Hippocampal formation (tissue), 2 donors: ENCODE results near the gene THADA.
A peak's percentile ranks its signal among the peaks of the same experiment; 100 is the strongest.

Experiments used
- DNase-seq, 2 donors: peaks; one replicate each; lab custom pipeline; 2025; lab: John Stamatoyannopoulos, UW

THADA gene

DNA sequence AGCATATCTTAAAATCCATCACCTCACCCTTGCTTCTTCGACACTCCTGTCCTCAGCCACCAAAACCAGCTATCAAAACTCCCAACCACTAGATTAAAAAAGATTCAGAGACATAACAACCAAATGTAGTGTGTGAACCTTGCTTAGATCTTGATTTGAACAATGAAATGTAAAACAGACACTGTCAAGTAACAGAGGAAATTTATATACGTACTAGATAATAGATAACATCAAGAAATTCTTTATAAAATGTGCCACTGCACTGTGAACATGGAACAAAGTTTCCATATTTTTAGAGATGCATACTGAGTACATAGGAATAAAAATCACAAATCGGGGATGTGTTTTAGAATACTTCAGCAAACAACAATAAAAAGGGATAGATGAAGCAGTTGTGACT is 86.0 kb downstream of the THADA start:
- DNase-seq: no peak

DNA sequence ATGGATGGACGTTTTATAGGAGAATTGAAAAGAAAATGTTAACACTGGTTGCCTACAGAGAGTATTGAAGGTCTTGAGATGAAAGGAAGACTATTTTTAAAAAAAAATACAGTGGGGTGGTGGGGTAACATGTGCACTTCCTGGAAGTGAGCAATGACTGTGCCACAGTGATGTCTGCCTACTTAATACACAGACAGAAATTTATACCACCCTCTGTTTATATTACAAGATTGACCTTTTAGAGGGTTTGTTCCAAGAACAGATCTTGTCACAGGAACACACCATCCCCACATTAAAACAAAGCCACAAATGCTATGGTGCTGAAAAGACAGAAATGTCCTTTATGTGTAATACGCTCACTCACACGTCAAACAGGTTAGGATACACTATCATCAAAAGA is 87.6 kb downstream of the THADA start:
- no peak for DNase-seq

DNA sequence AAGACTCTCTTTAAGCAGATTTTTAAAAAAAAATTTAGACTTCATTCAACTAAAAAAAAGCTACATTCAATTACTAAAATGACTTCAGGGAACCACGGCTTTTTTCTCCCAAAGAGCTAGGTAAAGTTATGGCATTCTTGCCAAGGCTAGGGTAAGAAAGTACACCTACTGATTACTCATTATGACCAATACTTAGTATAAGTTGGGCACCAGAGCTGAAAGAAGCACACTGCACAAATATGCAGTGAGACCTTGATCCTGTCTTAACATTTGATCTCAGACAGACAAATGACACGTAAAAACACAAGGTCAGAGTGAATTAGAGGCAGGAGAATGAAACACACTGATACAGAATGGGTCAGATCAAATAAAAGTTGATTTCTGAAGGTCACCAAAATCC is 88.7 kb downstream of the THADA start:
- DNase-seq: no peak

DNA sequence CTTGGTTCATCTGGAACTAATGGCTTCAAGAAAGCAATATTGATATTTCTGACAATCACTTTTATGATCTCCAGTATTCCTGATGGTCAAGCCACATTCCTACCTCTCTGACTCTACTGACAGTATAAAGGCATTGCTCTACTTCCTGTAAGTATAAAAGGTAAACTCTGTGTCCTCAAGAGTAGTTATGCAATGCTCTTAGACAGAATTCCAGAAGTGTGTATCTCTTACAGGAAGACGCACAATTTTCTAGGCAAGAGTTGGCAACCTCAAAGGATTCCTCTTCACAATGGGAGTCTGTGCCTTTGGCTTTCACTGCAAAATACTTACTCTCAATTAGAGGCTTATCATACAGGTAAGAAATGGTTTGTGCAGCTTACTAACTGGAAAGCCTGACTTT is 100.1 kb downstream of the THADA start:
- DNase-seq: no peak

DNA sequence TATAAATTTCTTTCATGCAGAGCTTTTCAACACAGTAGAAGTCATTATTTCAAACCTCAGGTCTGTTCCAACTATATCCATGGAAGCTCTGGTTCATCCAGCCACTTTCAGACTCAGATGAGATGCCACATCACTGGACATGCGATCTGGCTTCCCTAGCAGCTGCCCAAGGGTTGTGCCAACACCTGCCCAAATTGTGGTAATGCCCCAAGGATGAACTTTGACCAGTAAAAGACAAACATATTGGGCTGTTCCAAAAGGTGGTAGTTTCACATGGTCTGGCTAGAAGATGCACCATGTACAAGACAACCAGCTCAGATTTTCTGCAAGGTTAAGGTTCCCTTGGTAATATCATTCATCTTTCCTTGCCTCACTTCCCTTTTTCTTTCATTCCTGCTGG is 101.9 kb downstream of the THADA start:
- DNase-seq: no peak

DNA sequence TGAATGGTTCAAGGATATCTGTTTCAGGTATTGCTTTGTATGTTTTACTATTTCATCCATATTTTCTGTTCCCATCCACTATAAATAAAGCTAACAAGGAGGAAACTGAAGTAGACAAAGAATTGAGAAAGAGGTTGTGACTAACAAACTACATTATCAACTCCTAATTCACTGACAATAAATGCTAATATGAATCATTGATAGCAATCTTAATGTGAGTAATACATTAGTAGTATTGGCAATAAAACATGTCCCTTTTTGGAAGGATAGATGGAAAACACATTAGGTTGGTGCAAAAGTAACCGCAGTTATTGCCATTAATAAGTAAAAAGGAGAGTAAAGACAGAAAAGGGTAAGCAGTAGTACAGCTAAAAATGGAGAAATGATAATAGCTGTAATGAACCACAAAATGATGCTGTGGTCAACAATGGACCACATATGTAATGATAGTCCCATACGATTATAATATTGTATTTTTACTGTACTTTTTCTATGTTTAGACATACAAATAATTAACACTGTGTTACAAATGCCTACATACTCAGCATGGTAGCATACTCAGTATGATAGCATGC is 104.7 kb downstream of the THADA start:
- DNase-seq: no peak

DNA sequence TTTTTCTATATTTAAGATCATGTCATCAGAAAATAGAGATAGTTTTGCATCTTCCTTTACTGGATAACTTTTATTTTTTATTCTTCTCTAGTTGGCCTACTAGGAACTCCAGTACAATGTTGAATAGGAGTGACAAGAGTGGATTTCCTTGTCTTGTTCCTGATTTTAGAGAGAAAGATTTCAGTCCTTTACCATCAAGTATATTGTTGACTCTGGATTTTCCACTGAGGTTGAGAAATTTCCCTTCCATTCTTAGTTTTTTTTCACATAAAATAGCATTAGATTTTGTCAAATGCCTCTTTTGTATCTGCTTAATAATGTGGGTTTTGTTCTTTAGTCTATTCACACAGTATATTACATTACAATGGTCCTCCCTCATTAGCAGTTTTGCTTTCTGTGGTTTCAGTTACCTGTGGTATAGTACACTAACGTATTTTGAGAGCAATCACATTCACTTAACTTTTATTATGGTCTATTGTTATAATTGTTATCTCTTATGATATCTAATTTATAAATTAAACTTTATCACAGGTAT is 105.5 kb downstream of the THADA start:
- no peak for DNase-seq

DNA sequence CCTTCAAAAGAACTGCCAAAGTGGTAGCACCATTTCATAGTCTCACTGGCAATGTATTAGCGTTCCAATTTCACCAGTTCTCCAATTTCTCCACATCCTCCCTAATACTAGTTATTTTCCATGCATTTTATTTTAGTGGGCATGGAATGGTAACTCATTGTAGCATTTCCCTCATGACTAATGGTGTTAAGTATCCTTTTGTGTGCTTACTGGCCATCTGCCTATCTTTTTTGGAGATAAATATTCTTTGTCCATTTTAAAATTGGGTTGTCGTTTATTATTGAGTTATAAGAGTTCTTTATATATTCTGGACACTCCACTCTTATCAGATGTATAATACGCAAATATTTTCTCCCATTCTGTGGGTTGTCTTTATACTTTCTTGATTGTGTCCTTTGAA is 107.1 kb downstream of the THADA start:
- DNase-seq: no peak

DNA sequence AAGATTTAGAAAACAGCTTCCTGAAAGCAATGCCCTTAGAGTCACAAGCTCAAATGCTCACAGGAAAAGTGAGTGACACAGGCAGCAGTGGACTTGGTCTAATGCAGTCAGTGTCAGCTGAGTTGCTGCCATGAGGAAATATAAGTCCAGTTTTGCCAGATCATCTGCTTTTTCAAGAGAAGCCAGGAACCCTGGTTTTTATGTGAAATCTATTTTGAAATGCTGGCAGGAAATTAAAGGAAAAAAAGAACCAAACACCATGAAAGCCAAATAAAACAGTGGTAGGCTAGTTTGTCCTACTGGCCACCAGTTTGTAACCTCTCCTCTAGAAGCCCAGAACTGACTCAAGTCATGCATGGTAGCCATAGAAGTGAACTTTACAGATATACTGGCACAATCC is 109.2 kb downstream of the THADA start:
- no peak for DNase-seq

DNA sequence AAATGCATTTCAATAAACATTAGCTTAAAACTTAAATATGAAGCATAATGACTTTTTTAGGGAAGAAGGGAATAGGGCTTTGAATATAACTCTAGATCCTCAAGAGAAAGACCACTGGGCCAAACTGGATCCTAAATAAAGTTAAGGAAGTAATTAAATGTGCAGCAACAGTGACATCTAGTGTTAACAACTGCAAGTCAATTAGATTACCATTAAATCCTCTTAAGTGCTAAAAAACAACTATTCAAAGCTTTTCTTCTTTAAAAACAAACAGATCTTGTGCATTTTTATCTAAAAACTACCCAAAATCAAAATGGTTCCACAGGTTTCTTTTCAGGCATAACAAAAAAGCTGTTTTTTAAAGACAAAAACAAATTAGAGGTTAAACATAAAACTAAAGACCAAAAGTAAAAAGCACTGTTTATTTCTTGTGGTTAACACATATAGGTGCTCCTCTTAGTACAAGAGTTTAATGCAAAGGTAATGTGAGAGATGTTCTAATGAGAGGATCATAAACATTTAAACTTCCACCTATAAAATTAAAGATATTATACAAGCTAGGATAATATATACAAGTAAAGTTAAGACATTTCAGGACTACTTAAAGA is 111.4 kb downstream of the THADA start:
- peak in 1 of 2 donors; percentile 73 for DNase-seq

DNA sequence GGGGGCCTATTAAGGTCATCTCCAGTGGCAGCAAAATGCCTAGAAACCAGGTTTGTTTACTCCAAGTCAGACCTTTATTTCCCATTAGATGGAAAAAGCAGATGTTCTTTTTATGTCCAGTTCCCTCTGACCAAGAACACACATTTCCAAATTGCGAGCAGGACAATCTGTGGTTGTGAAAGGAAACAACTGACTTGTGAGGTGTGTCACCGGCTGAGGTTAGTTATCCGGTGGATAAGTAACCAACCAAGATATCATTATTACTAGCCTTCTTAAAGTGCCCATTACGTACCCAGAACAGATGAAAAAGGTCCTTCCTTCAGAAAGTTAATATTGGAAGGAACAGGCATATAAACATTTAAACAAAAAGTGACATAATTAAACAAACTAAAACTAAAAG is 112.9 kb downstream of the THADA start:
- no peak for DNase-seq

DNA sequence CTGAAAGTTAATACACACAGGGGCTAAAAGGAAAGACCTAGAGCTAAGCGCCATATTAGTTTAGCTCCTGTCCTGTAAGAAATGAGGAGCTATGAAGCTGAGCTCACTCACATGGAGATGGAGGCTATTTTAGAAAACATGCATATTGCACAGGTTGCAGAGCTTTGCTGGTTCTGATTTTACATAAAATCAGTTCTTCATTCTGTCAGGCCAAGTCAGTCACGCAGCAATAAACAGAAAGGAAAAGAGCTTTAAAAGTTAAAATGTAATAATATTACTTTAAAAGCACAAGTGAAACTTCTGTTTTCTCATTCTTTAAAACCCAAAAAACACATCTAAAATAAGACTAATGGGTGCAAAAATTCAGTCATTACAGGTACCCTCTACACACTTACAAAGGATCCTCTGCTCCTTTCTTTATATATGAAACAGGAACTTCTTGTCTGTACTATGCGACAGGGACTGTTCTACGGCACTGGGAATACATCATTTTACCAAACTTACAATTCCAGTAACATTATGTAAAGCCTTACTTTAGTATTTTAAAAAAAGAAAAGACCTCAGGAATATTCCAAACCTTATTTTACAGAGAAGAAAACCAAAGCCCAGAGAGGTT is 113.8 kb downstream of the THADA start:
- DNase-seq: no peak

DNA sequence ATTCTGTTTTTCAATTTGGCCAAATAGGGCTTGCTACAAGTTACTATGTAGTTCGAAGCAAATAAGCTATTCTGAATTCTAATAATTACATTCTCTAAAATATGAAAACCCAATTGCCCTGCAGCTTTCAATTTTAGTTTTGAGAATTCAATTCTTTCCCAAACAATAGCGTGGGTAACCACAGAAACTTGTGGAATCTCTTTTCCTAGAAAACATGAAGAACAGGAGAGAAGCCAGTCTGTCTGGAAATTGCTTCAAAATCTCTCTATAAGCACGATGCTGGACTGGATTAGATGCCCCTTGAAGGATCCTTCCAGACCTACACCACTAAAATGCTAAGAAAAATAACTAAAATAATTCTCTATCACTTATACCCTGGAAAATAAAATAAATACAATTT is 115.0 kb downstream of the THADA start:
- DNase-seq: no peak

DNA sequence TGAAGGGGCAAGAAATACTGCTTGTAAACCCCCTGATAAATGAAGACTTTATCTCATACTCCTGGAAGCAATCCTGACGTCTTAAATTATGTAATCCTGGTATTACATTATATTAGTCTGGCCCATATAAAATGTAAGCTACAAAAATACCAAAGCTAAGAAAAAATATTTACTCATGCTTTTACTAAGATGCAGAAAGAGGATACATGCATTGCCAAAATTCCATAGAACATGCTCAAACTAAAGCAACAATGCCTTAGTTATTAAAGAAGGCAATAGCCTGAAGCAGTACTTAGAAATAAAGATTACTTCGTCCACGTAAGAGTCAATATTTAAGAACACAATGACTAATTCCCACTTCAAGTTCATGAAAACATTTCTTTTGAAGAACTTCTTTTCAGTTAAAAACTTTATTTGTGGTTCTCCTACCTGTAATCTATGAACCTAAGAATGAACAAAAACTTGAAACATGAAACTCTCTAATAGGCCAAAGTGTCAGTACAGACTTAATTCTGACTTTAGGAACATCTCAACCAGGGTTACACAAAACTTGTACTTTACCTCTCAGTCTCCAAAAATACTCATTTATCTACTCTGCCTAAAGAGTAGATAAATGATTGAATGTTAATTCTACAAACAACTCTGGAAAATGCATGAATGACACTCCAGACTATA is 117.3 kb downstream of the THADA start:
- DNase-seq: no peak

DNA sequence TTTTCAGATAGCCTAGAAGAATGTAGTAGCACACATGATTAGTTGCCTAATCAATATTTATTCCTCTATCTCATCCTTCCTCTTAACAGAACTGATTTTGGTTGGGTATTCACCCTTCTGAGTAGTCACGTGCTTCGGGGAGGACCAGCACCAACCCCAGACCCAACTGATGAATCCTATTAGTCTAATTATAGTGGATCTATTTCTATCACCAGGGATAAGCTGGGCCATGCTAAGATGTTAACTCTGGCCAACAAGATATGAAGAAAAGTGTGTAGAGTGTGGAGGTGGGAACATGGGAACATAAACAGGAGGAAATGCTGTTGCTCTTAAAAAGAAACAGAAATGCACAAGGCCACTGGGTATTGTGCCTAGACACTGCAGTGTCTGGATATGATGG is 119.9 kb downstream of the THADA start:
- no peak for DNase-seq

DNA sequence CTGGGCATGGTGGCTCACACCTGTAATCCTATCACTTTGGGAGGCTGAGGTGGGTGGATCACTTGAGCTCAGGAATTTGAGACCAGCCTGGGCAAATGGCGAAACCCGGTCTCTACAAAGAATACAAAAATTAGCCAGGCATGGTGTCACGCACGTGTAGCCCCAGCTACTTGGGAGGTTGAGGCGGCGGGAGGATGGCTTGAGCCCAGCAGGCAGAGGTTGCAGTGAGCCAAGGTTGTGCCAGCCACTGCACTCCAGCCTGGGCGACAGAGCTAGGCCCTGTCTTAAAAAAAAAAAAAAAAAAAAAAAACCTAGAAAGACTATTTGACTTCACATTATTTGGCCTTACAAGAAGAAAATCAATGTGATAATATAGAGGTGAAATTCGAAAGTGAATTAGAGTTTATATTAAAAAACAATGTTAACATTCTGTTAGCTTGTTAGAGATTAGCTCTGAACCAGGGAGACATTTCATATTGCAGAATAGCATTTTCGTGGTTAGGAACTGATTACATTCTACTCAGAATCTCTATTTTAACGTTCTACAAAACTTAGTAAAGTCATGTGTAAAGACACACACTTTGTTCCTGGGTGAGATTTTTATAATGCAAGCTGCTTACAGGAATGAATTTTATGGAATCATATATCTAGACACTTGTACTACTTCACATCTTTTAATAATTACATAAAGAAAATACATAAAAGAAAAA is 120.5 kb downstream of the THADA start:
- DNase-seq: no peak

DNA sequence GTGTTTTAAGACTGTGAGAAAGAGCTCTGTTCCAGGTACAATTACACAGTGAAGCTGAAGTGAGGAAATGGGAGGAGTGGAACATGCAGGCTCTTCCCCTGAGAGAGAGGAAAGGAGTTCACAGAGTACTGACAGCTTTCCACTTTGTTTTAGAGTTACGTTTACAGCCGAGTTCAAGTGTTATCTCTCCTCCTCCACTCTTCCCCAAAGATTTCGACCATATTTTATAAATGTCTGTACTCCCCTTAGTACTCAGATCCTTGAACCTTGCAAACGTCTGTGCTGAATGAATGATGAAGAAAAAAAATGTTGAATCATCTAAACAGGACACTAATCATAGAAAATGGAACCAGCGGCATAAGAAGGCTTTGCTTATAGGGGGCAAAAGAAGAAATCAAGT is 121.6 kb downstream of the THADA start:
- DNase-seq: no peak

DNA sequence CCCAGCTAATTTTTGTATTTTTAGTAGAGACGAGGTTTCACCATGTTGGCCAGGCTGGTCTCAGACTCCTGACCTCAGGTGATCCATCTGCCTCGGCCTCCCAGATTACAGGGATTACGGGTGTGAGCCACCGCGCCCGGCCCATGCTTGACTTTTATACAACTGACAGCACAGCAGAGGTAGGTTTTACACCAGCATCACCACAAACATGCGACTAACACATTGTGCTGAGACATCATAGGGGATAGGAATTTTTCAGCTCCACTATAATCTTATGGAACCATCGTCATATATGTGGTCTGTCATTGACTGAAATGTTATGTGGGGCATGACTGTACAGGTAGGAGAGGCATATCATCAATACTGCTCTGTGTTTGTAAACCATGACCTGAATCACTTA is 122.1 kb downstream of the THADA start:
- no peak for DNase-seq

DNA sequence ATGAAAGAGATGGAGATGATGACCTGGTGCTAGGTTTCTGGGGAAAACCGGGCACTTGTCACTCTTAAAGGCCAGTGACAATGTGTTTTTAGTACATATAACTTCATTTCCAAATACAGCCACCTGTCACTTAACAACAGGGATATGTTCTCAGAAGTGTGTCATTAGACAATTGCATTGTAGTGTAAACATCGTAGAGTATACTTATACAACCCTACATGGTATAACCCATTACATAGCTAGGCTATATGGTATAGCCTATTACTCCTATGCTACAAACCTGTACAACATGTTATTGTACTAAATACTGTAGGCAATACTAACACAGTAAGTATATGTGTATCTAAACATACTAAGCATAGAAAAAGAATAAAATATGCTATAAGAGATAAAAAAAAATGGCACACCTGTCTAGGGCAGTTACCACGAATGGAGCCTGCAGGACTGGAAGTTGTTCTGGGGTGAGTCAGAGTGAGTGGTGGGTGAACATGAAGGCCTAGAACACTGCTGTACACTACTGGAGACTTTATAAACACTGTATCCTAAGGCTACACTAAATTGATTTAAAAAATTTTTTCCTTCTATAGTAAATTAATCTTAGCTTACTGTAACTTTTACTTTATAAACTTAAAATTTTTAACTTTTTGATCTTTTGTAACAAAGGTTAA is 123.2 kb downstream of the THADA start:
- DNase-seq: no peak

DNA sequence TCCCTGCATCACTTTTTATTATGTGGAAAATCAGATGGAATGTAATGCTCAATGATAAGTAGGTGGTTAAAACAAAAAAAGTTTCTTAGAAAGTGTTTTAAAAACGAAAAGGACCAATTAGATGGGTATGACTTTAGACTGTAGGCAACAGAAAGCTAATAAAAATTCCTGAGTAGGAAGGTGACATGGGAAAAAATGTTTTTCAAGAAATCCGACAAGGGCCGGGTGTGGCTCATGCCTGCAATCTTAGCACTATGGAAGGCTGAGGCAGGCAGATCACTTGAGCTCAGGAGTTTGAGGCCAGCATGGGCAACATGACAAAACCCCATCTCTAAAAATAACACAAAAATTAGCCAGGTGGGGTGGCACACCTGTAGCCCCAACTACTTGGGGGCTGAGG is 126.1 kb downstream of the THADA start:
- no peak for DNase-seq

DNA sequence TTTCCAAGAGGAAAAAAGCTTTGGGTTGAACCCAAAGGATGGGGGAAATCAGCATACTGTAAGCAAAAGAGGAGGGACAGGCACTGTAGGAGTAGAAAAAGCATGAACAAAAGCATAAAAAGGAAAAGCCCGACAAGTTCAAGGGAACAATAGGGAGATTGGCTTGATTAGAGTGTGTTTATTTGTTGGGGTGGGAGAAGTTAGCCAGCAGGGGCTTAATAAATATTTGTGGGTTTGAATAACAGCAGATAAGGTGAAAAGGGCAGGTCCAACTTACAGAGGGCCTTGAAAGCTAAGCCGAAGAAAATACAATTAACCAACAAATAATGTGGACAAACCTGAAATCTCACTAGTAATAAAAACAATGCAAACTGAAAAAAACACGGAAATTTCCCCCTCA is 126.7 kb downstream of the THADA start:
- no peak for DNase-seq

DNA sequence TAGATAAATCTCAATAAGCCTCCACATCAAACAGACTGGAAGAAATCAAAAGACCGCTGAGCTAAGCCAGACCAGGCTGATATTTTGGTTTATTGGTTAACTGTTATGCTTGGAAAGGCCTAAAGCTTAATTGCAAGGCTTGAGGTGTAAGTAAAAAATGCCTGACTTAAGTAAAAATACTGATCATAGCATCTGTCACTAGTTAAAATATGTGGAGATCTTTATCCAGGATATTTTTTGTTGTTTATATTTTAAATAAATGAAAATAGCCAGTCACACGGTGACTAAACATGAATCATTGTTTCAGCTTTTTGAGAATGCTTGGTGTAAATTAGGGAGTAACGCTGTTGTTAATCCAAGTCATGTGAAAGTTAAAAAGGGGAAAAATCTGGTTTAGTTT is 127.9 kb downstream of the THADA start:
- DNase-seq: no peak
